SU-DHL-6 (cell line): ENCODE results near the gene VARS2.

ENCODE experiments used
- H2AFZ ChIP-seq: fragments of 200-600 bp; sonication (generic); 2 replicates; pipeline ENCODE4 v1.6.1; 2014; ENCODE audit warnings: low read depth, mild to moderate bottlenecking, moderate library complexity, mixed read lengths, antibody characterized with exemption, low read length; ENCODE audit not compliant: severe bottlenecking
- H3F3A ChIP-seq: fragments of 200-600 bp; shearing (Covaris generic); 2 replicates; pipeline ENCODE4 v1.6.0; 2016; ENCODE audit warnings: antibody characterized with exemption, mild to moderate bottlenecking; ENCODE audit not compliant: insufficient read depth
- H3K27ac ChIP-seq: fragments of 200-600 bp; sonication (generic); 2 replicates; pipeline ENCODE4 v1.5.1; 2016; ENCODE audit warnings: low read depth, mild to moderate bottlenecking, low read length, moderate library complexity, mixed read lengths
- H3K27me3 ChIP-seq: fragments of 200-600 bp; sonication (generic), shearing (Covaris generic); 2 replicates; pipeline ENCODE4 v1.6.0; 2014; ENCODE audit warnings: mild to moderate bottlenecking, low read length
- H3K36me3 ChIP-seq: fragments of 200-600 bp; sonication (generic); 2 replicates; pipeline ENCODE4 v1.6.1; 2014; ENCODE audit warnings: mild to moderate bottlenecking, low read length, mixed read lengths
- H3K4me2 ChIP-seq: fragments of 300-600, 200-600 bp; shearing (Covaris generic), sonication (generic); 2 replicates; pipeline ENCODE4 v1.6.0; 2014; ENCODE audit warnings: low read length, low read depth, mild to moderate bottlenecking; ENCODE audit not compliant: poor library complexity, severe bottlenecking
- H3K4me3 ChIP-seq: fragments of 200-600 bp; sonication (generic); 2 replicates; pipeline ENCODE4 v1.5.1; 2014; ENCODE audit warnings: antibody characterized with exemption, low read length, mild to moderate bottlenecking, mixed read lengths; ENCODE audit not compliant: insufficient read depth, poor library complexity, severe bottlenecking
- H3K79me2 ChIP-seq: fragments of 200-600 bp; sonication (generic); 2 replicates; pipeline ENCODE4 v1.6.1; 2014; ENCODE audit warnings: mild to moderate bottlenecking, low read length, moderate library complexity; ENCODE audit not compliant: insufficient read depth
- H3K9ac ChIP-seq: fragments of 200-600 bp; sonication (generic); 2 replicates; pipeline ENCODE4 v1.7.0; 2014; ENCODE audit warnings: mild to moderate bottlenecking, low read length
- H3K9me2 ChIP-seq: fragments of 200-600 bp; sonication (generic); replicated peaks from 2 replicates; pipeline ENCODE4 v1.6.1; 2014; ENCODE audit warnings: low read length; ENCODE audit not compliant: insufficient read depth
- H3K9me3 ChIP-seq: fragments of 200-600 bp; sonication (generic); 2 replicates; pipeline ENCODE4 v1.6.1; 2014; ENCODE audit warnings: low read length, mixed read lengths; ENCODE audit not compliant: insufficient read depth
- H4K20me1 ChIP-seq: fragments of 200-600 bp; sonication (generic); 2 replicates; pipeline ENCODE4 v1.6.1; 2014; ENCODE audit warnings: low read depth, mild to moderate bottlenecking, antibody characterized with exemption, low read length, moderate library complexity, mixed read lengths
- EZH2phosphoT487 ChIP-seq: fragments of 200-600 bp; sonication (generic), shearing (Covaris generic); conservative IDR thresholded peaks from 2 replicates; pipeline ENCODE4 v1.6.1; 2018; ENCODE audit warnings: mild to moderate bottlenecking, antibody characterized with exemption, low read length, moderate library complexity, mixed read lengths
- TF ChIP-seq, protein P1 (sequence below): fragments of 200-600 bp; sonication (generic); IDR thresholded peaks from one replicate; pipeline ENCODE4 v1.5.1; 2017; ENCODE audit warnings: antibody characterized with exemption, mild to moderate bottlenecking, low read length, moderate library complexity; ENCODE audit not compliant: insufficient read depth, poor library complexity, severe bottlenecking

Gene VARS2

DNA sequence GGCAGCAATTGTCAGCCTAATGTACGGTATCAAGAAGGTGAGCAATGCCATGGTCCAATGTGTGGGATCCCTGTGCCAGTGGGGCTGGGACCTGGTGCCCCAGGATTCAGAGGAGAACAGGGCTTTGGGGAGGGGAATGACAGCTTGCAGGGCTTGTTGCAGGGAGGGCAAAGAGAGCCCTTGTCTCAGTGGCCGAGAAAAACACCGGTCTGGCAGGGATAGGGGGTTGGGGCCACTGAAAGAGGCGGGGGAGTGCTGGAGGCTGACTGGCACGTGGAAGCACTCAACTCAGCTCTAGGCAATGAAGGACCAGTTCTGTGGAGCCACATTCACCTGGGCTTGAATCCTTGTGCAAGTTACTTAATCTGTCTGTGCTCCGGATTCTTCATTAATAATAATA, 23.2 kb downstream of the VARS2 start:
- TF ChIP-seq EZH2phosphoT487 = no peak
- Histone ChIP-seq H4K20me1 (no peaks in the 10 kb centered on the region), H3K79me2 (no peaks in the 10 kb centered on the region), H3K27me3 (no peaks in the 10 kb centered on the region), H3K27ac (no peak overlapping the region), H2AFZ (no peak overlapping the region), H3K9me2 (no peaks in the 10 kb centered on the region), H3K4me2 (no peak overlapping the region), H3F3A (no peaks in the 10 kb centered on the region), H3K4me3 (no peak overlapping the region), H3K9ac (no peak overlapping the region), H3K36me3 (no peaks in the 10 kb centered on the region), H3K9me3 (no peaks in the 10 kb centered on the region)

- no peak overlapping the region for H3K9ac ChIP-seq
- H3K9me3 ChIP-seq = no peaks in the 10 kb centered on the region
- no peak for TF ChIP-seq EZH2phosphoT487
- TF ChIP-seq, protein P1, sequence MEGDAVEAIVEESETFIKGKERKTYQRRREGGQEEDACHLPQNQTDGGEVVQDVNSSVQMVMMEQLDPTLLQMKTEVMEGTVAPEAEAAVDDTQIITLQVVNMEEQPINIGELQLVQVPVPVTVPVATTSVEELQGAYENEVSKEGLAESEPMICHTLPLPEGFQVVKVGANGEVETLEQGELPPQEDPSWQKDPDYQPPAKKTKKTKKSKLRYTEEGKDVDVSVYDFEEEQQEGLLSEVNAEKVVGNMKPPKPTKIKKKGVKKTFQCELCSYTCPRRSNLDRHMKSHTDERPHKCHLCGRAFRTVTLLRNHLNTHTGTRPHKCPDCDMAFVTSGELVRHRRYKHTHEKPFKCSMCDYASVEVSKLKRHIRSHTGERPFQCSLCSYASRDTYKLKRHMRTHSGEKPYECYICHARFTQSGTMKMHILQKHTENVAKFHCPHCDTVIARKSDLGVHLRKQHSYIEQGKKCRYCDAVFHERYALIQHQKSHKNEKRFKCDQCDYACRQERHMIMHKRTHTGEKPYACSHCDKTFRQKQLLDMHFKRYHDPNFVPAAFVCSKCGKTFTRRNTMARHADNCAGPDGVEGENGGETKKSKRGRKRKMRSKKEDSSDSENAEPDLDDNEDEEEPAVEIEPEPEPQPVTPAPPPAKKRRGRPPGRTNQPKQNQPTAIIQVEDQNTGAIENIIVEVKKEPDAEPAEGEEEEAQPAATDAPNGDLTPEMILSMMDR = no peak
- no peaks in the 10 kb centered on the region for H3K36me3 ChIP-seq
- H3K9me2 ChIP-seq = no peaks in the 10 kb centered on the region
- no peaks in the 10 kb centered on the region; the same call in 1 of the 2 replicates for H3F3A ChIP-seq
- H3K27me3 ChIP-seq = no peaks in the 10 kb centered on the region
- H3K4me3 ChIP-seq = no peak overlapping the region
- no peak overlapping the region for H3K27ac ChIP-seq
- H4K20me1 ChIP-seq = no peaks in the 10 kb centered on the region
- no peaks in the 10 kb centered on the region for H3K79me2 ChIP-seq
- H2AFZ ChIP-seq = no peak overlapping the region
- H3K4me2 ChIP-seq = no peak overlapping the region
These were observed 24.7 kb downstream of the VARS2 start for GRCh38 chr6:30938730-30939129.

DNA sequence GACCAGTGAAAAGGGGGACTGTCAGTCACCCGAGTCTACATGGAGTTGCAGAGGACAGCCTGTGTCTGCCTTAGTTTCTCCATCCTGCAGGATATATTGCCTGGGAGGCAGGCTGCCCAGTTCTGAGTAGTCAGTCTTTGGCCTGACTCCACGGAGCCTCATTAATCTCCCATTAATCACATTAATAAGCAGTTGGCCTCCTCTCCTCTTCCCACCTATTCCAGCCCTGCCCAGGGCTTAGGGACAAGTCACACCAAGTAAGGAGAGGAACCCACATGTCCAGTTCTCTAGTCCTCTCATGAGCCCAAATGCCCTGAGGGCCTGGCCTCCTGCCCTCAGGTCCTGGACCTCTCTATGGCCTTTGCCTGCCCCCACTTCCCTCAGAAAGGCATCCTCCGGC, 25.4 kb downstream of the VARS2 start:
- H3K9me2 ChIP-seq = no peaks in the 10 kb centered on the region

DNA sequence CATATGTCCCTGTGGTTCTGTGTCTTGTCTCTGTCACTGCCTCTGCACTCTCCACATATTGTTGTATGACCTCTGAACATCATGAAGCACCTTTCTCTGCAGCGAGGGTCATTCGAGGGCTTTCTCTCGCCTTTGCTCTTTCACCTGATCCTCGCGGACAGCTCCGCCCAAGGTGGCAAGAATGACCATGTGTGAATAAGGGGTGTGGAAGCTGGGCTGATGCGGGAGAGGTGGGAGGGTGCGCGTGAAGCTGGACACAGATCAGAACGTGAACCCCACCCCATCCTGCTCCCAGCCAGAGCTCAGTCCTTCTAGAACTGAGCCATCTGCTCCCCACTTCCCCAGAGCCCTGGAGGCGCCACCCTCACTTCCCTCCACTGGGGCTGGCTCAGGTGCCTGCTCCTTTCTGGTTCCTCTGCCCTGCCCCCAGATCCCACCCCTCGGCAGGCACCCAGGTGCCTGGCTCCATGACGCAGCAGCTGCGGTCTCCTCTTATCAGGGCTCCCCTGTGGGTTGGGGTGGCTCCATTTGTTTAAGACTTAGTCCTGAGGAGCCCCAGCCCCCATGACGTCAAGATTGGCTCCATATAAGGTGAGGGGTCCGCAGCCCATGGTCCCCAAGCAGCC, 26.4 kb downstream of the VARS2 start, which contains the start of gene MUCL3:
Gene MUCL3, plus strand, starts transcription at position 613 of the 626 bp plus-strand sequence. CDS start 27 bp downstream, outside the sequence.
- Histone ChIP-seq H2AFZ (no peak within 1 kb of the TSS), H3K79me2 (no peaks in the 10 kb centered on the region), H3K9ac (no peak within 1 kb of the TSS), H3F3A (no peaks in the 10 kb centered on the region; the same call in 1 of the 2 replicates), H3K27me3 (no peaks in the 10 kb centered on the region), H4K20me1 (no peaks in the 10 kb centered on the region), H3K27ac (no peak within 1 kb of the TSS), H3K9me2 (no peaks in the 10 kb centered on the region), H3K36me3 (no peaks in the 10 kb centered on the region), H3K4me2 (no peak within 1 kb of the TSS), H3K9me3 (no peaks in the 10 kb centered on the region), H3K4me3 (no peak within 1 kb of the TSS)
- TF ChIP-seq EZH2phosphoT487 = no peak
- TF ChIP-seq, protein P1 = no peak

More for the DNA sequence above, 25.4 kb downstream of the VARS2 start:
- TF ChIP-seq, protein P1 = no peak
- TF ChIP-seq EZH2phosphoT487 = no peak
- Histone ChIP-seq H3K36me3 (no peaks in the 10 kb centered on the region), H4K20me1 (no peaks in the 10 kb centered on the region), H2AFZ (no peak overlapping the region), H3K4me3 (no peak overlapping the region), H3K9ac (no peak overlapping the region), H3K79me2 (no peaks in the 10 kb centered on the region), H3K27ac (no peak overlapping the region), H3K4me2 (no peak overlapping the region), H3F3A (no peaks in the 10 kb centered on the region; the same call in 1 of the 2 replicates), H3K9me3 (no peaks in the 10 kb centered on the region), H3K27me3 (no peaks in the 10 kb centered on the region)
